HEK293 (cell line): Measurements from ENCODE around the gene SPEM3.

ENCODE experiments used
- EGR2 ChIP-seq: fragments of 450-650 bp; formaldehyde crosslinking; IDR thresholded peaks from 2 replicates; pipeline ENCODE4 v1.5.1; 2016; ENCODE audit warnings: low read depth, missing biosample characterization, missing genetic modification characterization
- FEZF1 ChIP-seq: fragments of 450-650 bp; formaldehyde crosslinking; IDR thresholded peaks from 2 replicates; pipeline ENCODE4 v1.5.1; 2016; ENCODE audit warnings: missing biosample characterization, missing genetic modification characterization
- KLF1 ChIP-seq: fragments of 450-650 bp; formaldehyde crosslinking; IDR thresholded peaks from 2 replicates; pipeline ENCODE4 v1.5.1; 2016; ENCODE audit warnings: missing biosample characterization, missing genetic modification characterization
- MYNN ChIP-seq: fragments of 450-650 bp; formaldehyde crosslinking; IDR thresholded peaks from 2 replicates; pipeline ENCODE4 v1.5.1; 2016; ENCODE audit warnings: missing biosample characterization, missing genetic modification characterization, borderline replicate concordance
- SCRT2 ChIP-seq: fragments of 450-650 bp; formaldehyde crosslinking; IDR thresholded peaks from 2 replicates; pipeline ENCODE4 v1.5.1; 2016; ENCODE audit warnings: missing biosample characterization, missing genetic modification characterization
- SETDB1 ChIP-seq: IDR thresholded peaks from one replicate; pipeline ENCODE4 v1.6.1; 2017; ENCODE audit warnings: mild to moderate bottlenecking, low read length, moderate library complexity, mixed read lengths; ENCODE audit not compliant: insufficient read length
- SP7 ChIP-seq: fragments of 450-650 bp; formaldehyde crosslinking; IDR thresholded peaks from 2 replicates; pipeline ENCODE4 v1.5.1; 2016; ENCODE audit warnings: missing biosample characterization, missing genetic modification characterization
- ZFP41 ChIP-seq: fragments of 450-650 bp; formaldehyde crosslinking; IDR thresholded peaks from 2 replicates; pipeline ENCODE4 v1.5.1; 2016; ENCODE audit warnings: missing biosample characterization, missing genetic modification characterization, borderline replicate concordance
- ZNF114 ChIP-seq: fragments of 450-650 bp; formaldehyde crosslinking; IDR thresholded peaks from 2 replicates; pipeline ENCODE4 v1.5.0; 2017; ENCODE audit warnings: missing biosample characterization, missing genetic modification characterization
- ZNF155 ChIP-seq: fragments of 450-650 bp; formaldehyde crosslinking; IDR thresholded peaks from 2 replicates; pipeline ENCODE4 v1.5.1; 2016; ENCODE audit warnings: missing biosample characterization, missing genetic modification characterization
- ZNF211 ChIP-seq: fragments of 450-650 bp; formaldehyde crosslinking; IDR thresholded peaks from 2 replicates; pipeline ENCODE4 v1.5.1; 2016; ENCODE audit warnings: low read depth, missing biosample characterization, missing genetic modification characterization
- ZNF223 ChIP-seq: fragments of 450-650 bp; formaldehyde crosslinking; IDR thresholded peaks from 2 replicates; pipeline ENCODE4 v1.5.1; 2016; ENCODE audit warnings: missing biosample characterization, missing genetic modification characterization
- ZNF23 ChIP-seq: fragments of 450-650 bp; formaldehyde crosslinking; IDR thresholded peaks from 2 replicates; pipeline ENCODE4 v1.5.1; 2016; ENCODE audit warnings: missing biosample characterization, missing genetic modification characterization, borderline replicate concordance
- ZNF248 ChIP-seq: fragments of 450-650 bp; formaldehyde crosslinking; IDR thresholded peaks from 2 replicates; pipeline ENCODE4 v1.5.1; 2017; ENCODE audit warnings: missing biosample characterization, missing genetic modification characterization
- ZNF335 ChIP-seq: fragments of 450-650 bp; formaldehyde crosslinking; conservative IDR thresholded peaks from 2 replicates; pipeline ENCODE4 v1.5.1; 2016; ENCODE audit warnings: missing biosample characterization, missing genetic modification characterization
- ZNF423 ChIP-seq: fragments of 450-650 bp; formaldehyde crosslinking; IDR thresholded peaks from 2 replicates; pipeline ENCODE4 v1.5.1; 2016; ENCODE audit warnings: missing biosample characterization, missing genetic modification characterization
- ZNF530 ChIP-seq: fragments of 450-650 bp; formaldehyde crosslinking; IDR thresholded peaks from 2 replicates; pipeline ENCODE4 v1.5.1; 2016; ENCODE audit warnings: low read depth, missing biosample characterization, missing genetic modification characterization
- ZNF548 ChIP-seq: fragments of 450-650 bp; formaldehyde crosslinking; IDR thresholded peaks from 2 replicates; pipeline ENCODE4 v1.5.1; 2016; ENCODE audit warnings: missing biosample characterization, missing genetic modification characterization
- ZNF629 ChIP-seq: fragments of 450-650 bp; formaldehyde crosslinking; IDR thresholded peaks from 2 replicates; pipeline ENCODE4 v1.5.1; 2017; ENCODE audit warnings: missing biosample characterization, missing genetic modification characterization
- ZNF701 ChIP-seq: fragments of 450-650 bp; formaldehyde crosslinking; IDR thresholded peaks from 2 replicates; pipeline ENCODE4 v1.5.1; 2016; ENCODE audit warnings: missing biosample characterization, missing genetic modification characterization
- ZXDB ChIP-seq: fragments of 450-650 bp; formaldehyde crosslinking; IDR thresholded peaks from 2 replicates; pipeline ENCODE4 v1.5.1; 2016; ENCODE audit warnings: missing biosample characterization, missing genetic modification characterization
- TF ChIP-seq, protein P1 (sequence below): fragments of 450-650 bp; formaldehyde crosslinking; IDR thresholded peaks from 2 replicates; pipeline ENCODE4 v1.5.1; 2016; ENCODE audit warnings: missing biosample characterization, missing genetic modification characterization, borderline replicate concordance
- TF ChIP-seq, protein P2 (sequence below): fragments of 450-650 bp; formaldehyde crosslinking; IDR thresholded peaks from 2 replicates; pipeline ENCODE4 v1.5.1; 2017; ENCODE audit warnings: missing biosample characterization, missing genetic modification characterization
- TF ChIP-seq, protein P3 (sequence below): fragments of 450-650 bp; formaldehyde crosslinking; IDR thresholded peaks from 2 replicates; pipeline ENCODE4 v1.5.1; 2016; ENCODE audit warnings: missing biosample characterization, missing genetic modification characterization
- TF ChIP-seq, protein P4 (sequence below): fragments of 450-650 bp; formaldehyde crosslinking; IDR thresholded peaks from 2 replicates; pipeline ENCODE4 v1.5.1; 2016; ENCODE audit warnings: missing biosample characterization, missing genetic modification characterization
- TF ChIP-seq, protein P5 (sequence below): fragments of 450-650 bp; formaldehyde crosslinking; IDR thresholded peaks from 2 replicates; pipeline ENCODE4 v1.5.1; 2017; ENCODE audit warnings: missing biosample characterization, missing genetic modification characterization
- TF ChIP-seq, protein P6 (sequence below): fragments of 450-650 bp; formaldehyde crosslinking; IDR thresholded peaks from 2 replicates; pipeline ENCODE4 v1.5.1; 2017; ENCODE audit warnings: missing biosample characterization, missing genetic modification characterization
- TF ChIP-seq, protein P7 (sequence below): fragments of 450-650 bp; formaldehyde crosslinking; optimal IDR thresholded peaks from 2 replicates; pipeline ENCODE3; 2016; ENCODE audit warnings: missing biosample characterization, mild to moderate bottlenecking, missing genetic modification characterization

Gene SPEM3

DNA sequence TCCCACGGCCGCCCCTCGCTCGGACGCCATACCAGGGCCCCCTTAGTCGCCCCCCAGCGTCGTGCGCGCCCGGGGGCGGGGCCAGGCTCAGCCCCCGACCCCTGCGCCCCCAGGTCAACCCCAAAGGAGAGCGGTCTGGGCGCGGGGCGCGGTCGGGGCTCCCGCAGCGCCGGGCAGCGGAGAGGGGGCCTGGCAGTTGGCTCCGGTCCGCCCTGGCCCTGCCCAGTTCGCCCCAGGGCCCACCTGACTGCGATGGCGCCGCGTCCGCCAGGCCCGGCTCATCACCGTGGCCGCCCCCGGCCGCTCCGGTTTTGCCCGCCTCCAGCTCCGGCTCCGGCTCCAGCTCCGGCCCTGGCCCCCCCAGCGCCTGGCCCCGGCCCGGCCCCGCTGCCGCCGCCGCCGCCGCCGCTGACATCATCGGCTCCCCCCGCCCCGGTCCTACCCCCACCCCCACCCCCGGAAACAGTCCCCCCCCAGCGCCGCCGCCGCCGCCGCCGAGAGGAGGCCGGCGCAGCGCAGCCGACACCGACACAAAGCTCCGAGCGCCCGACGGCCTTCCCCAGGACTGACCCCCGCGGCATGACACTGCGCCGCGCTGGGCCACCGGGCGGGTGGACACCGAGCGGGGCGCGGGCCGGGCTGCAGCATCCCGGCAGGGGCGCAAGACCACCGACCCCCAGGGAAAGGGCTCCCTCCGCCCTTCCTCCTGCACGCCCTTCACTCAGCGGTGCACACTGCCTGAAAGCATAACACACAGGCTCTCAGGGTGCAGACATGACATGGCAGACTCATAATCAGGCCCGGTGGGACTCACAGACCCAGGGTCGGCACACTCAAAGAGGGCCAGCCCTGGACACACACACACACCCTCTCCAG, 50.8 kb downstream of the SPEM3 start, which contains the start of gene ZBTB4 (continued):
- TF ChIP-seq ZNF23 (tag by site-specific recombination) (no peak), ZNF211 (tag by site-specific recombination) (no peak), ZXDB (tag by site-specific recombination) (no peak), ZNF223 (tag by site-specific recombination) (no peak), ZNF155 (tag by site-specific recombination) (no peak), ZNF530 (tag by site-specific recombination) (no peak), SP7 (tag by site-specific recombination) (peak; percentile 16; the same call in 1 of the 2 replicates), SCRT2 (tag by site-specific recombination) (no peak), ZNF335 (tag by site-specific recombination) (no peak; the same call in none of the 2 replicates), EGR2 (tag by site-specific recombination) (0 out of 2 replicates have a peak, but pooled peaks have one; percentile 1), ZNF629 (tag by site-specific recombination) (peak; percentile 8; the same call in 1 of the 2 replicates), SETDB1 (no peak), ZNF114 (no peak), MYNN (tag by site-specific recombination) (no peak), KLF1 (tag by site-specific recombination) (peak; percentile 96), ZNF701 (tag by site-specific recombination) (no peak), FEZF1 (no peak), ZNF248 (no peak), ZNF423 (tag by site-specific recombination) (no peak), ZNF548 (tag by site-specific recombination) (no peak), ZFP41 (tag by site-specific recombination) (no peak)
- TF ChIP-seq, protein P1, sequence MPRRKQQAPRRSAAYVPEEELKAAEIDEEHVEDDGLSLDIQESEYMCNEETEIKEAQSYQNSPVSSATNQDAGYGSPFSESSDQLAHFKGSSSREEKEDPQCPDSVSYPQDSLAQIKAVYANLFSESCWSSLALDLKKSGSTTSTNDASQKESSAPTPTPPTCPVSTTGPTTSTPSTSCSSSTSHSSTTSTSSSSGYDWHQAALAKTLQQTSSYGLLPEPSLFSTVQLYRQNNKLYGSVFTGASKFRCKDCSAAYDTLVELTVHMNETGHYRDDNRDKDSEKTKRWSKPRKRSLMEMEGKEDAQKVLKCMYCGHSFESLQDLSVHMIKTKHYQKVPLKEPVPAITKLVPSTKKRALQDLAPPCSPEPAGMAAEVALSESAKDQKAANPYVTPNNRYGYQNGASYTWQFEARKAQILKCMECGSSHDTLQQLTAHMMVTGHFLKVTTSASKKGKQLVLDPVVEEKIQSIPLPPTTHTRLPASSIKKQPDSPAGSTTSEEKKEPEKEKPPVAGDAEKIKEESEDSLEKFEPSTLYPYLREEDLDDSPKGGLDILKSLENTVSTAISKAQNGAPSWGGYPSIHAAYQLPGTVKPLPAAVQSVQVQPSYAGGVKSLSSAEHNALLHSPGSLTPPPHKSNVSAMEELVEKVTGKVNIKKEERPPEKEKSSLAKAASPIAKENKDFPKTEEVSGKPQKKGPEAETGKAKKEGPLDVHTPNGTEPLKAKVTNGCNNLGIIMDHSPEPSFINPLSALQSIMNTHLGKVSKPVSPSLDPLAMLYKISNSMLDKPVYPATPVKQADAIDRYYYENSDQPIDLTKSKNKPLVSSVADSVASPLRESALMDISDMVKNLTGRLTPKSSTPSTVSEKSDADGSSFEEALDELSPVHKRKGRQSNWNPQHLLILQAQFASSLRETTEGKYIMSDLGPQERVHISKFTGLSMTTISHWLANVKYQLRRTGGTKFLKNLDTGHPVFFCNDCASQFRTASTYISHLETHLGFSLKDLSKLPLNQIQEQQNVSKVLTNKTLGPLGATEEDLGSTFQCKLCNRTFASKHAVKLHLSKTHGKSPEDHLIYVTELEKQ (tag by site-specific recombination), result no peak
- TF ChIP-seq, protein P2, sequence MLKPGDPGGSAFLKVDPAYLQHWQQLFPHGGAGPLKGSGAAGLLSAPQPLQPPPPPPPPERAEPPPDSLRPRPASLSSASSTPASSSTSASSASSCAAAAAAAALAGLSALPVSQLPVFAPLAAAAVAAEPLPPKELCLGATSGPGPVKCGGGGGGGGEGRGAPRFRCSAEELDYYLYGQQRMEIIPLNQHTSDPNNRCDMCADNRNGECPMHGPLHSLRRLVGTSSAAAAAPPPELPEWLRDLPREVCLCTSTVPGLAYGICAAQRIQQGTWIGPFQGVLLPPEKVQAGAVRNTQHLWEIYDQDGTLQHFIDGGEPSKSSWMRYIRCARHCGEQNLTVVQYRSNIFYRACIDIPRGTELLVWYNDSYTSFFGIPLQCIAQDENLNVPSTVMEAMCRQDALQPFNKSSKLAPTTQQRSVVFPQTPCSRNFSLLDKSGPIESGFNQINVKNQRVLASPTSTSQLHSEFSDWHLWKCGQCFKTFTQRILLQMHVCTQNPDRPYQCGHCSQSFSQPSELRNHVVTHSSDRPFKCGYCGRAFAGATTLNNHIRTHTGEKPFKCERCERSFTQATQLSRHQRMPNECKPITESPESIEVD, result no peak
- TF ChIP-seq, protein P3, sequence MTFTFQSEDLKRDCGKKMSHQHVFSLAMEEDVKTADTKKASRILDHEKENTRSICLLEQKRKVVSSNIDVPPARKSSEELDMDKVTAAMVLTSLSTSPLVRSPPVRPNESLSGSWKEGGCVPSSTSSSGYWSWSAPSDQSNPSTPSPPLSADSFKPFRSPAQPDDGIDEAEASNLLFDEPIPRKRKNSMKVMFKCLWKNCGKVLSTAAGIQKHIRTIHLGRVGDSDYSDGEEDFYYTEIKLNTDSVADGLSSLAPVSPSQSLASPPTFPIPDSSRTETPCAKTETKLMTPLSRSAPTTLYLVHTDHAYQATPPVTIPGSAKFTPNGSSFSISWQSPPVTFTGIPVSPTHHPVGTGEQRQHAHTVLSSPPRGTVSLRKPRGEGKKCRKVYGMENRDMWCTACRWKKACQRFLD (tag by site-specific recombination), result no peak
- TF ChIP-seq, protein P4, sequence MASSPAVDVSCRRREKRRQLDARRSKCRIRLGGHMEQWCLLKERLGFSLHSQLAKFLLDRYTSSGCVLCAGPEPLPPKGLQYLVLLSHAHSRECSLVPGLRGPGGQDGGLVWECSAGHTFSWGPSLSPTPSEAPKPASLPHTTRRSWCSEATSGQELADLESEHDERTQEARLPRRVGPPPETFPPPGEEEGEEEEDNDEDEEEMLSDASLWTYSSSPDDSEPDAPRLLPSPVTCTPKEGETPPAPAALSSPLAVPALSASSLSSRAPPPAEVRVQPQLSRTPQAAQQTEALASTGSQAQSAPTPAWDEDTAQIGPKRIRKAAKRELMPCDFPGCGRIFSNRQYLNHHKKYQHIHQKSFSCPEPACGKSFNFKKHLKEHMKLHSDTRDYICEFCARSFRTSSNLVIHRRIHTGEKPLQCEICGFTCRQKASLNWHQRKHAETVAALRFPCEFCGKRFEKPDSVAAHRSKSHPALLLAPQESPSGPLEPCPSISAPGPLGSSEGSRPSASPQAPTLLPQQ (tag by site-specific recombination), result no peak
- TF ChIP-seq, protein P5, sequence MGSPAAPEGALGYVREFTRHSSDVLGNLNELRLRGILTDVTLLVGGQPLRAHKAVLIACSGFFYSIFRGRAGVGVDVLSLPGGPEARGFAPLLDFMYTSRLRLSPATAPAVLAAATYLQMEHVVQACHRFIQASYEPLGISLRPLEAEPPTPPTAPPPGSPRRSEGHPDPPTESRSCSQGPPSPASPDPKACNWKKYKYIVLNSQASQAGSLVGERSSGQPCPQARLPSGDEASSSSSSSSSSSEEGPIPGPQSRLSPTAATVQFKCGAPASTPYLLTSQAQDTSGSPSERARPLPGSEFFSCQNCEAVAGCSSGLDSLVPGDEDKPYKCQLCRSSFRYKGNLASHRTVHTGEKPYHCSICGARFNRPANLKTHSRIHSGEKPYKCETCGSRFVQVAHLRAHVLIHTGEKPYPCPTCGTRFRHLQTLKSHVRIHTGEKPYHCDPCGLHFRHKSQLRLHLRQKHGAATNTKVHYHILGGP (tag by site-specific recombination), result no peak
- TF ChIP-seq, protein P6, sequence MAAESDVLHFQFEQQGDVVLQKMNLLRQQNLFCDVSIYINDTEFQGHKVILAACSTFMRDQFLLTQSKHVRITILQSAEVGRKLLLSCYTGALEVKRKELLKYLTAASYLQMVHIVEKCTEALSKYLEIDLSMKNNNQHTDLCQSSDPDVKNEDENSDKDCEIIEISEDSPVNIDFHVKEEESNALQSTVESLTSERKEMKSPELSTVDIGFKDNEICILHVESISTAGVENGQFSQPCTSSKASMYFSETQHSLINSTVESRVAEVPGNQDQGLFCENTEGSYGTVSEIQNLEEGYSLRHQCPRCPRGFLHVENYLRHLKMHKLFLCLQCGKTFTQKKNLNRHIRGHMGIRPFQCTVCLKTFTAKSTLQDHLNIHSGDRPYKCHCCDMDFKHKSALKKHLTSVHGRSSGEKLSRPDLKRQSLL (tag by site-specific recombination), result peak; percentile 91
- TF ChIP-seq, protein P7, sequence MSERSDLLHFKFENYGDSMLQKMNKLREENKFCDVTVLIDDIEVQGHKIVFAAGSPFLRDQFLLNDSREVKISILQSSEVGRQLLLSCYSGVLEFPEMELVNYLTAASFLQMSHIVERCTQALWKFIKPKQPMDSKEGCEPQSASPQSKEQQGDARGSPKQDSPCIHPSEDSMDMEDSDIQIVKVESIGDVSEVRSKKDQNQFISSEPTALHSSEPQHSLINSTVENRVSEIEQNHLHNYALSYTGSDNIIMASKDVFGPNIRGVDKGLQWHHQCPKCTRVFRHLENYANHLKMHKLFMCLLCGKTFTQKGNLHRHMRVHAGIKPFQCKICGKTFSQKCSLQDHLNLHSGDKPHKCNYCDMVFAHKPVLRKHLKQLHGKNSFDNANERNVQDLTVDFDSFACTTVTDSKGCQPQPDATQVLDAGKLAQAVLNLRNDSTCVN, result peak; percentile 40
